Caco-2 (cell line): Measurements from ENCODE around the gene SRRT. TPM values are rescaled to one million over a fixed set of nuclear protein-coding genes. Genes with fewer than 3 reads are reported as not detected.

Experiments used
- BruUV-seq: library from RNA; stranded (reverse); fragments of 400-500 nt; replicated peaks from 2 replicates; lab custom pipeline; 2021; lab: Mats Ljungman, UMichigan
- CTCF ChIA-PET: fragments of 300-600 bp; sonication (Branson Sonifier 250); formaldehyde crosslinking; loops from one replicate; lab custom pipeline; 2022; ENCODE audit warnings: antibody characterized with exemption; lab: Charles Lee
- POLR2A ChIA-PET: fragments of 300-600 bp; sonication (Branson Sonifier 250); formaldehyde crosslinking; loops from one replicate; lab custom pipeline; 2022; ENCODE audit warnings: antibody characterized with exemption; lab: Charles Lee
- DNase-seq, 2 experiments: peaks; one replicate each; pipeline versions ENCODE4 v3.0.0 to v3.0.0-alpha.2; 2020 to 2022
- H3K27me3 ChIP-seq: replicated peaks from 2 replicates; pipeline ENCODE4 v1.6.0; 2011; ENCODE audit warnings: low read length; ENCODE audit not compliant: control insufficient read depth, insufficient read depth
- H3K36me3 ChIP-seq: 2 replicates; pipeline ENCODE4 v1.5.1; 2011; ENCODE audit warnings: low read length; ENCODE audit not compliant: control insufficient read depth, insufficient read depth
- H3K4me1 ChIP-seq: fragments of 250-450 bp; sonication (Bioruptor Pico); 2 replicates; pipeline ENCODE4 v1.5.1; 2020; ENCODE audit warnings: mild to moderate bottlenecking
- H3K4me3 ChIP-seq: 2 replicates; pipeline ENCODE4 v1.5.1; 2011; ENCODE audit warnings: low read depth, mild to moderate bottlenecking, control low read depth, low read length
- H3K9me3 ChIP-seq: fragments of 250-450 bp; sonication (Bioruptor Pico); 2 replicates; pipeline ENCODE4 v1.5.1; 2020; ENCODE audit warnings: mild to moderate bottlenecking, moderate library complexity
- H3K27ac Mint-ChIP-seq: one replicate; pipeline ENCODE4 v1.8.0; 2022; ENCODE audit warnings: mixed read lengths; ENCODE audit not compliant: unreplicated experiment
- H3K27me3 Mint-ChIP-seq: one replicate; pipeline ENCODE4 v1.8.0; 2022; ENCODE audit warnings: mixed read lengths; ENCODE audit not compliant: insufficient read depth, unreplicated experiment
- H3K36me3 Mint-ChIP-seq: one replicate; pipeline ENCODE4 v1.8.0; 2022; ENCODE audit warnings: mild to moderate bottlenecking, mixed read lengths; ENCODE audit not compliant: insufficient read depth, unreplicated experiment
- H3K4me1 Mint-ChIP-seq: one replicate; pipeline ENCODE4 v1.8.0; 2022; ENCODE audit warnings: low read depth, mixed read lengths; ENCODE audit not compliant: unreplicated experiment
- H3K4me3 Mint-ChIP-seq: one replicate; pipeline ENCODE4 v1.8.0; 2022; ENCODE audit warnings: mild to moderate bottlenecking, moderate library complexity, mixed read lengths; ENCODE audit not compliant: unreplicated experiment
- H3K9me3 Mint-ChIP-seq: one replicate; pipeline ENCODE4 v1.8.0; 2022; ENCODE audit warnings: mixed read lengths; ENCODE audit not compliant: unreplicated experiment
- CTCF ChIP-seq, 2 experiments: fragments of 200-600 bp in 1 of 2; IDR thresholded peaks; 1 replicate in 1 of 2; 2 replicates in 1 of 2; pipeline versions ENCODE4 v1.5.1 to v1.8.0; 2011 to 2022; ENCODE audit warnings: antibody characterized with exemption in 1 of 2, control low read depth in 1 of 2, inconsistent platforms in 1 of 2, low read depth in 1 of 2, low read length in 1 of 2, mild to moderate bottlenecking in 1 of 2, moderate library complexity in 1 of 2; ENCODE audit not compliant: insufficient read depth in 1 of 2, severe bottlenecking in 1 of 2, unreplicated experiment in 1 of 2
- intact Hi-C: fragments of 100-400 bp; cut with micrococcal nuclease; formaldehyde crosslinking; loops from one replicate; pipeline ENCODE4 v1.10.0; 2022; ENCODE audit not compliant: unreplicated experiment
- total RNA-seq: library from RNA; stranded (reverse); gene quantifications from 2 replicates; pipeline ENCODE4 v1.2.3, GENCODE V29; 2022

Gene SRRT
- total RNA-seq, 1 experiment from 2014 or later, result 211 TPM

GRCh38 chr7:100886142-100886935 lies 11.4 kb downstream of the SRRT start:
- H3K36me3 Mint-ChIP-seq, result peaks cover 91% of the 10 kb centered on the region
- H3K27ac Mint-ChIP-seq, result peak overlapping the region; percentile 31
- no peaks in the 10 kb centered on the region for H3K27me3 Mint-ChIP-seq
- CTCF ChIA-PET, result no interaction called here
- H3K9me3 Mint-ChIP-seq, result no peaks in the 10 kb centered on the region
- Histone ChIP-seq H3K4me1 (peaks cover 20% of the 10 kb centered on the region), H3K36me3 (peaks cover 6% of the 10 kb centered on the region), H3K27me3 (no peaks in the 10 kb centered on the region), H3K9me3 (no peaks in the 10 kb centered on the region), H3K4me3 (no peak overlapping the region)
- H3K4me1 Mint-ChIP-seq, result peaks cover 56% of the 10 kb centered on the region
- no peak for TF ChIP-seq CTCF (IDR thresholded peaks at IDR 0.05; ENCODE audit: insufficient read depth in 1 of 2, low read depth in 1 of 2, low read length in 1 of 2, severe bottlenecking in 1 of 2, unreplicated experiment in 1 of 2)
- DNase-seq, result no peak
- intact Hi-C loops, result no loop called here
- no peak overlapping the region for H3K4me3 Mint-ChIP-seq
- POLR2A ChIA-PET, result interaction anchor here (0.5 to 1.6 kb wide), 2 partner anchors 11 to 747 kb away, joined by 3 to 18 read pairs; partner anchors contain the start of gene SRRT
- no TSS peak for BruUV-seq

GRCh38 chr7:100886936-100887515 lies 12.1 kb downstream of the SRRT start:
- intact Hi-C loops, result no loop called here
- Histone ChIP-seq H3K4me3 (no peak overlapping the region), H3K4me1 (peaks cover 21% of the 10 kb centered on the region), H3K9me3 (no peaks in the 10 kb centered on the region), H3K36me3 (peaks cover 5% of the 10 kb centered on the region), H3K27me3 (no peaks in the 10 kb centered on the region)
- Mint-ChIP-seq H3K4me3 (peak overlapping the region; percentile 88), H3K9me3 (no peaks in the 10 kb centered on the region), H3K27ac (peak overlapping the region; percentile 68), H3K36me3 (peaks cover 84% of the 10 kb centered on the region), H3K27me3 (no peaks in the 10 kb centered on the region), H3K4me1 (peaks cover 63% of the 10 kb centered on the region)
- no TSS peak for BruUV-seq
- ChIA-PET POLR2A (interaction anchor here (0.5 to 1.6 kb wide), 3 partner anchors 12 to 748 kb away, joined by 3 to 18 read pairs (median 3); partner anchors contain the start of genes POP7 and SRRT), CTCF (no interaction called here)
- TF ChIP-seq CTCF (IDR thresholded peaks at IDR 0.05; ENCODE audit: insufficient read depth in 1 of 2, low read depth in 1 of 2, low read length in 1 of 2, severe bottlenecking in 1 of 2, unreplicated experiment in 1 of 2), result no peak
- DNase-seq, result no peak

GRCh38 chr7:100887516-100888290 lies 12.8 kb downstream of the SRRT start:
- H3K27ac Mint-ChIP-seq, result peak overlapping the region; percentile 68
- Histone ChIP-seq H3K36me3 (peaks cover 5% of the 10 kb centered on the region), H3K4me3 (no peak overlapping the region), H3K27me3 (no peaks in the 10 kb centered on the region), H3K4me1 (peaks cover 21% of the 10 kb centered on the region), H3K9me3 (no peaks in the 10 kb centered on the region)
- ChIA-PET POLR2A (interaction anchor here (0.6 to 1.6 kb wide), 3 partner anchors 13 to 182 kb away, joined by 3 to 18 read pairs (median 14); partner anchors contain the start of genes POP7 and SRRT), CTCF (interaction anchor here (0.6 kb wide), 2 partner anchors 15 to 60 kb away, joined by 3 to 5 read pairs; partner anchors contain the start of gene EPHB4)
- H3K4me1 Mint-ChIP-seq, result peaks cover 69% of the 10 kb centered on the region
- DNase-seq, result no peak
- peaks cover 78% of the 10 kb centered on the region for H3K36me3 Mint-ChIP-seq
- TSS peak; percentile 66 for BruUV-seq
- peak overlapping the region; percentile 88 for H3K4me3 Mint-ChIP-seq
- H3K27me3 Mint-ChIP-seq, result no peaks in the 10 kb centered on the region
- no peak for TF ChIP-seq CTCF (IDR thresholded peaks at IDR 0.05; ENCODE audit: insufficient read depth in 1 of 2, low read depth in 1 of 2, low read length in 1 of 2, severe bottlenecking in 1 of 2, unreplicated experiment in 1 of 2)
- H3K9me3 Mint-ChIP-seq, result no peaks in the 10 kb centered on the region
- intact Hi-C loops, result no loop called here
